Stomach (tissue), 4 donors: ENCODE data around the gene CCR5AS.

Experiments
- POLR2A ChIP-seq, 4 donors: fragments of 450-650 bp; IDR thresholded peaks; one replicate each; pipeline ENCODE4 v1.6.1; 2016; ENCODE audit warnings: antibody characterized with exemption in 4 of 4, control low read depth in 2 of 4, mild to moderate bottlenecking in 1 of 4, moderate library complexity in 1 of 4
- POLR2AphosphoS5 ChIP-seq, 3 donors: sonication (generic); formaldehyde crosslinking; IDR thresholded peaks; one replicate each; pipeline ENCODE4 v1.6.1; 2016; ENCODE audit warnings: antibody characterized with exemption in 3 of 3
- TF ChIP-seq, protein P1 (sequence below), 7 experiments: fragments of 450-650 bp in 4 of 7; fragments of 200-600 bp in 3 of 7; sonication (generic) in 3 of 7; IDR thresholded peaks; one replicate each; pipeline ENCODE4 v1.5.1; 2016 to 2019; ENCODE audit warnings: antibody characterized with exemption in 7 of 7, control low read depth in 2 of 7, mild to moderate bottlenecking in 1 of 7

DNA sequence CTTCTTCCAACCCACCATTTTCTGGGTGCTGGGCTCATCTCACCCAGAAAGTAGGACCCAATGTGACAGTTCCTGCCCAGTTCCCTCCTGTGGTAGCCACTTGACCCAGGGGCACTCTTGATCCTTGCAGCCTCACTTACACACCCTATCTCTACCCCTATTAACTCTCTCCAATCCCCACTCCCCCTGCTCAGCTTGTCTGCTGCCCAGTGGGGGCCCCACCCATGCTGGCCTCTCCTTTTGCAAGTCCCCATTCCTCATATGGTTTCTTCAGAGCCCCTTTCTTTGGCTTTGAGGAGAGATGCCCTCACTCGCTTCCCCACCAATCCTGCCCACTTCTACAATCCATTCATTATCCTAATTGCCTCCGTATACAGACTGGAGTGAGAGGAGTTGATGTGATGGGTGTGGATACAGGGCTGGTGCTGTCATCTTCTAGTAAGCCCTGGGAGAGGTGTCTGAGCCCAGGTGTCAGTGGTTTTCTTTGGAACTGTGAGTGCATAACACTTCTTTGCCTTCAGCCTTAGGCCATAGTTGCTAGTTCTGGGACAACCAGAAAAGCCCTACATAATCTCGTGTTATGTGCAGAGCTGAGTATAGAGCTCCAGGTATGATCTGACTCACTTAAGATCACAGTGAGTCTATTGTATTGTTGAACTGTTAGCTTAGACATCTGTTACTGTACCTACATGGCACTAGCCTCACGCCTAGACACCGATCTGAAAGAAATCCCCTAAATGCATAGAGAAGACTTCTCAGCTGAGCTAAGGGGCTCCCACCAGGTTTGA is 40.9 kb downstream of the CCR5AS start:
- TF ChIP-seq POLR2A (IDR thresholded peaks at IDR 0.05) (no peak), POLR2AphosphoS5 (IDR thresholded peaks at IDR 0.05) (no peak)
- TF ChIP-seq, protein P1, sequence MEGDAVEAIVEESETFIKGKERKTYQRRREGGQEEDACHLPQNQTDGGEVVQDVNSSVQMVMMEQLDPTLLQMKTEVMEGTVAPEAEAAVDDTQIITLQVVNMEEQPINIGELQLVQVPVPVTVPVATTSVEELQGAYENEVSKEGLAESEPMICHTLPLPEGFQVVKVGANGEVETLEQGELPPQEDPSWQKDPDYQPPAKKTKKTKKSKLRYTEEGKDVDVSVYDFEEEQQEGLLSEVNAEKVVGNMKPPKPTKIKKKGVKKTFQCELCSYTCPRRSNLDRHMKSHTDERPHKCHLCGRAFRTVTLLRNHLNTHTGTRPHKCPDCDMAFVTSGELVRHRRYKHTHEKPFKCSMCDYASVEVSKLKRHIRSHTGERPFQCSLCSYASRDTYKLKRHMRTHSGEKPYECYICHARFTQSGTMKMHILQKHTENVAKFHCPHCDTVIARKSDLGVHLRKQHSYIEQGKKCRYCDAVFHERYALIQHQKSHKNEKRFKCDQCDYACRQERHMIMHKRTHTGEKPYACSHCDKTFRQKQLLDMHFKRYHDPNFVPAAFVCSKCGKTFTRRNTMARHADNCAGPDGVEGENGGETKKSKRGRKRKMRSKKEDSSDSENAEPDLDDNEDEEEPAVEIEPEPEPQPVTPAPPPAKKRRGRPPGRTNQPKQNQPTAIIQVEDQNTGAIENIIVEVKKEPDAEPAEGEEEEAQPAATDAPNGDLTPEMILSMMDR (IDR thresholded peaks at IDR 0.05): no peak
